Esophagus muscularis mucosa (tissue), 4 donors: ENCODE results near the gene SLC3A2. TPM values are rescaled to one million over a fixed set of nuclear protein-coding genes. Genes with fewer than 3 reads are reported as not detected.

Experiments
- DNase-seq: peaks from one replicate; pipeline ENCODE4 v3.0.0-alpha.2; 2017; ENCODE audit errors: extremely low spot score
- H3K27ac ChIP-seq, 4 donors: fragments of 200-600 bp; sonication (generic); replicated peaks in 1 of 4; 1 replicate in 3 of 4; 2 replicates in 1 of 4; pipeline ENCODE4 v1.5.1; 2016 to 2019; ENCODE audit warnings: mild to moderate bottlenecking in 1 of 4
- H3K27me3 ChIP-seq, 4 donors: fragments of 200-600 bp; sonication (generic); one replicate each; pipeline versions ENCODE4 v1.5.1 to v1.6.0; 2016 to 2019
- H3K36me3 ChIP-seq, 4 donors: fragments of 200-600 bp; sonication (generic); one replicate each; pipeline ENCODE4 v1.5.1; 2016 to 2019
- H3K4me1 ChIP-seq, 4 donors: fragments of 200-600 bp; sonication (generic); one replicate each; pipeline ENCODE4 v1.5.1; 2016 to 2019
- H3K4me3 ChIP-seq, 4 donors: fragments of 200-600 bp; sonication (generic); 1 replicate in 2 of 4; 2 replicates in 2 of 4; pipeline ENCODE4 v1.5.1; 2016 to 2019; ENCODE audit warnings: mild to moderate bottlenecking in 4 of 4, moderate library complexity in 1 of 4
- H3K9me3 ChIP-seq, 4 donors: fragments of 200-600 bp; sonication (generic); 1 replicate in 3 of 4; 2 replicates in 1 of 4; pipeline ENCODE4 v1.5.1; 2016 to 2019
- EP300 ChIP-seq: sonication (generic); formaldehyde crosslinking; IDR thresholded peaks from one replicate; pipeline ENCODE4 v1.6.1; 2017; ENCODE audit warnings: antibody characterized with exemption
- POLR2A ChIP-seq: fragments of 450-650 bp; IDR thresholded peaks from one replicate; pipeline ENCODE4 v1.6.1; 2017; ENCODE audit warnings: antibody characterized with exemption, moderate library complexity, mild to moderate bottlenecking, low read depth
- POLR2AphosphoS5 ChIP-seq, 2 donors: sonication (generic); formaldehyde crosslinking; IDR thresholded peaks; one replicate each; pipeline ENCODE4 v1.6.1; 2017; ENCODE audit warnings: antibody characterized with exemption in 2 of 2
- WGBS: methylation state at CpG from one replicate; pipeline ENCODE4 v1.1.5; 2018; 5-methylcytosine and 5-hydroxymethylcytosine counted together
- intact Hi-C: fragments of 100-400 bp; cut with DNase I; formaldehyde crosslinking; loops from one replicate; pipeline ENCODE4 v1.15.1; 2023
- total RNA-seq, 4 donors: library from RNA; depleted of rRNA; stranded (reverse); fragments of >200 nt; gene quantifications; one replicate each; pipeline versions ENCODE4 v1.1.0 to v1.2.1, GENCODE V29; 2016
- TF ChIP-seq, protein P1 (sequence below), 3 experiments: fragments of 200-600 bp in 2 of 3; fragments of 450-650 bp in 1 of 3; sonication (generic) in 2 of 3; IDR thresholded peaks; one replicate each; pipeline ENCODE4 v1.5.1; 2017 to 2019; ENCODE audit warnings: antibody characterized with exemption in 3 of 3, mild to moderate bottlenecking in 2 of 3, moderate library complexity in 1 of 3

SLC3A2 gene
- total RNA-seq, 4 donors from 2014 or later = 53.2 to 123 (median 86.4) TPM

GRCh38 chr11:62928011-62928410 lies 47.3 kb downstream of the SLC3A2 start:
- H3K36me3 ChIP-seq = no peaks in the 10 kb centered on the region
- no peak overlapping the region for H3K4me3 ChIP-seq
- H3K27ac ChIP-seq = no peak overlapping the region
- no peak for TF ChIP-seq POLR2A
- no peak for TF ChIP-seq EP300
- TF ChIP-seq, protein P1, sequence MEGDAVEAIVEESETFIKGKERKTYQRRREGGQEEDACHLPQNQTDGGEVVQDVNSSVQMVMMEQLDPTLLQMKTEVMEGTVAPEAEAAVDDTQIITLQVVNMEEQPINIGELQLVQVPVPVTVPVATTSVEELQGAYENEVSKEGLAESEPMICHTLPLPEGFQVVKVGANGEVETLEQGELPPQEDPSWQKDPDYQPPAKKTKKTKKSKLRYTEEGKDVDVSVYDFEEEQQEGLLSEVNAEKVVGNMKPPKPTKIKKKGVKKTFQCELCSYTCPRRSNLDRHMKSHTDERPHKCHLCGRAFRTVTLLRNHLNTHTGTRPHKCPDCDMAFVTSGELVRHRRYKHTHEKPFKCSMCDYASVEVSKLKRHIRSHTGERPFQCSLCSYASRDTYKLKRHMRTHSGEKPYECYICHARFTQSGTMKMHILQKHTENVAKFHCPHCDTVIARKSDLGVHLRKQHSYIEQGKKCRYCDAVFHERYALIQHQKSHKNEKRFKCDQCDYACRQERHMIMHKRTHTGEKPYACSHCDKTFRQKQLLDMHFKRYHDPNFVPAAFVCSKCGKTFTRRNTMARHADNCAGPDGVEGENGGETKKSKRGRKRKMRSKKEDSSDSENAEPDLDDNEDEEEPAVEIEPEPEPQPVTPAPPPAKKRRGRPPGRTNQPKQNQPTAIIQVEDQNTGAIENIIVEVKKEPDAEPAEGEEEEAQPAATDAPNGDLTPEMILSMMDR (IDR thresholded peaks at IDR 0.05) = no peak
- TF ChIP-seq POLR2AphosphoS5 (IDR thresholded peaks at IDR 0.05) = no peak
- peaks cover 22 to 37% (median 31%) of the 10 kb centered on the region in 4 donors for H3K4me1 ChIP-seq
- intact Hi-C loops = no loop called here
- H3K9me3 ChIP-seq = no peaks in the 10 kb centered on the region
- WGBS = 68% methylated on average over 13 of the region's 13 CpGs
- no peak for DNase-seq
- peaks cover 0 to 65% (median 35%) of the 10 kb centered on the region in 4 donors for H3K27me3 ChIP-seq

- H3K4me3 ChIP-seq = no peak overlapping the region
- peaks cover 0 to 43% (median 21%) of the 10 kb centered on the region in 4 donors for H3K27me3 ChIP-seq
- WGBS = 68% methylated on average over 3 of the region's 4 CpGs
- intact Hi-C loops = no loop called here
- H3K36me3 ChIP-seq = no peaks in the 10 kb centered on the region
- TF ChIP-seq POLR2A = no peak
- TF ChIP-seq POLR2AphosphoS5 (IDR thresholded peaks at IDR 0.05) = no peak
- no peak for TF ChIP-seq EP300
- TF ChIP-seq, protein P1 (IDR thresholded peaks at IDR 0.05) = no peak
- no peaks in the 10 kb centered on the region for H3K9me3 ChIP-seq
- no peak for DNase-seq
- no peak overlapping the region for H3K27ac ChIP-seq
- peaks cover 14 to 25% (median 18%) of the 10 kb centered on the region in 4 donors for H3K4me1 ChIP-seq
Measured at GRCh38 chr11:62930157-62930556, 49.5 kb downstream of the SLC3A2 start.

GRCh38 chr11:62930666-62931065 lies 50.0 kb downstream of the SLC3A2 start:
- intact Hi-C loops = no loop called here
- Histone ChIP-seq H3K4me3 (no peak overlapping the region), H3K27me3 (peaks cover 0 to 38% (median 16%) of the 10 kb centered on the region in 4 donors), H3K4me1 (peaks cover 11 to 20% (median 15%) of the 10 kb centered on the region in 4 donors), H3K36me3 (no peaks in the 10 kb centered on the region), H3K9me3 (no peaks in the 10 kb centered on the region), H3K27ac (no peak overlapping the region)
- TF ChIP-seq POLR2AphosphoS5 (IDR thresholded peaks at IDR 0.05) (no peak), EP300 (no peak), POLR2A (no peak)
- TF ChIP-seq, protein P1 (IDR thresholded peaks at IDR 0.05) = no peak
- no peak for DNase-seq
- 59% methylated on average over 1 of the region's 1 CpG for whole genome bisulfite sequencing

GRCh38 chr11:62931499-62932278 lies 51.0 kb downstream of the SLC3A2 start:
- 57% methylated on average over 8 of the region's 8 CpGs for WGBS
- Histone ChIP-seq H3K9me3 (no peaks in the 10 kb centered on the region), H3K4me3 (no peak overlapping the region), H3K27ac (no peak overlapping the region), H3K36me3 (no peaks in the 10 kb centered on the region), H3K27me3 (peaks cover 0 to 28% (median 8%) of the 10 kb centered on the region in 4 donors), H3K4me1 (peaks cover 1 to 10% (median 5%) of the 10 kb centered on the region in 4 donors)
- no peak for TF ChIP-seq POLR2AphosphoS5 (IDR thresholded peaks at IDR 0.05)
- TF ChIP-seq POLR2A = no peak
- TF ChIP-seq, protein P1 (IDR thresholded peaks at IDR 0.05) = no peak
- TF ChIP-seq EP300 = no peak
- no peak for DNase-seq
- intact Hi-C loops = no loop called here
